HepG2 (cell line): ENCODE results near the gene KRT38. TPM values are rescaled to one million over a fixed set of nuclear protein-coding genes. Genes with fewer than 3 reads are reported as not detected.

Source experiments
- ATAC-seq: fragments of 200-7000 bp; cut with Tn5 transposase; 3 replicates; pipeline ENCODE4 v1.9.1; 2020; ENCODE audit warnings: mild to moderate bottlenecking, moderate library complexity
- BruUV-seq: library from RNA; stranded (reverse); fragments of 400-500 nt; replicated peaks from 2 replicates; lab custom pipeline; 2021; lab: Mats Ljungman, UMichigan
- CTCF ChIA-PET: fragments of 300-600 bp; formaldehyde crosslinking; extraction: SDS; loops from one replicate; lab custom pipeline; 2021; ENCODE audit warnings: low total read pairs, inconsistent platforms, low intra/inter-chr PET ratio; lab: Yijun Ruan, JAX
- POLR2A ChIA-PET: fragments of 350-600 bp; sonication (Branson Sonifier 250); formaldehyde crosslinking; loops from one replicate; lab custom pipeline; 2020; ENCODE audit warnings: antibody characterized with exemption, inconsistent platforms; lab: Yijun Ruan, JAX
- DNase-seq: peaks from one replicate; pipeline ENCODE4 v3.0.0-alpha.2; 2015; ENCODE audit warnings: low spot score
- FAIRE-seq: peaks from 3 replicates; lab custom pipeline; 2011; peaks lifted over from hg19 to GRCh38; lab: Jason Lieb, UNC
- H2AFZ ChIP-seq: one replicate; pipeline ENCODE4 v1.6.1; 2011; ENCODE audit warnings: low read length, inconsistent platforms
- H3K27ac ChIP-seq: fragments of 300-600 bp; 3 replicates; pipeline ENCODE4 v1.8.0; 2011; ENCODE audit warnings: mixed run types, mild to moderate bottlenecking, mixed read lengths, low read length, inconsistent platforms; ENCODE audit not compliant: insufficient read depth; ENCODE audit errors: extremely low read length
- H3K27me3 ChIP-seq, 2 experiments: fragments of 200-600 bp in 1 of 2; 2 replicates in 1 of 2; 3 replicates in 1 of 2; pipeline versions ENCODE4 v1.6.0 to v1.8.0; 2011; ENCODE audit warnings: low read length in 2 of 2, mild to moderate bottlenecking in 2 of 2, moderate library complexity in 2 of 2, inconsistent platforms in 1 of 2; ENCODE audit not compliant: insufficient read depth in 2 of 2, control insufficient read depth in 1 of 2
- H3K36me3 ChIP-seq, 2 experiments: fragments of 200-600 bp in 1 of 2; replicated peaks in 1 of 2; 2 replicates in 1 of 2; 3 replicates in 1 of 2; pipeline versions ENCODE4 v1.5.1 to v1.8.0; 2011; ENCODE audit warnings: low read length in 2 of 2, inconsistent platforms in 1 of 2; ENCODE audit not compliant: insufficient read depth in 2 of 2, control insufficient read depth in 1 of 2
- H3K4me1 ChIP-seq: 2 replicates; pipeline ENCODE4 v1.5.1; 2012; ENCODE audit warnings: low read length, inconsistent platforms; ENCODE audit not compliant: insufficient read depth
- H3K4me2 ChIP-seq: 2 replicates; pipeline ENCODE4 v1.6.0; 2011; ENCODE audit warnings: low read depth, low read length, inconsistent platforms
- H3K4me3 ChIP-seq, 3 experiments: fragments of 200-600 bp in 1 of 3; sonication (generic), shearing (Covaris generic) in 1 of 3; replicated peaks in 1 of 3; 2 replicates each; pipeline ENCODE4 v1.5.1; 2011 to 2016; ENCODE audit warnings: low read length in 3 of 3, inconsistent platforms in 2 of 3, low read depth in 2 of 3, mild to moderate bottlenecking in 2 of 3, control low read depth in 1 of 3, mixed read lengths in 1 of 3; ENCODE audit not compliant: insufficient read depth in 1 of 3
- H3K79me2 ChIP-seq: one replicate; pipeline ENCODE4 v1.6.1; 2011; ENCODE audit warnings: low read length, inconsistent platforms; ENCODE audit not compliant: insufficient read depth
- H3K9ac ChIP-seq: 2 replicates; pipeline ENCODE4 v1.6.0; 2011; ENCODE audit warnings: mild to moderate bottlenecking, low read depth, low read length, inconsistent platforms; ENCODE audit not compliant: insufficient read depth
- H3K9me3 ChIP-seq: 2 replicates; pipeline ENCODE4 v1.5.1; 2012; ENCODE audit warnings: mild to moderate bottlenecking, low read length
- H4K20me1 ChIP-seq: 2 replicates; pipeline ENCODE4 v1.6.0; 2011; ENCODE audit warnings: inconsistent platforms, mild to moderate bottlenecking, low read length, moderate library complexity; ENCODE audit not compliant: insufficient read depth
- RAD51 ChIP-seq: fragments of 450-650 bp; IDR thresholded peaks from 2 replicates; pipeline ENCODE4 v1.6.1; 2016; ENCODE audit warnings: borderline replicate concordance
- USF2 ChIP-seq, 2 experiments: sonication (generic) in 1 of 2; formaldehyde crosslinking in 1 of 2; IDR thresholded peaks; 2 replicates each; pipeline versions ENCODE4 v1.5.1 to v1.6.1; 2011 to 2020; ENCODE audit warnings: borderline replicate concordance in 1 of 2, low read depth in 1 of 2, low read length in 1 of 2, mild to moderate bottlenecking in 1 of 2, missing genetic modification reagents in 1 of 2, moderate library complexity in 1 of 2
- ZNF251 ChIP-seq: sonication (generic); formaldehyde crosslinking; IDR thresholded peaks from 2 replicates; pipeline ENCODE4 v1.9.0; 2021; ENCODE audit warnings: mild to moderate bottlenecking, missing genetic modification reagents
- WGBS: methylation state at CpG from one replicate; pipeline ENCODE4 v1.1.6; 2017; ENCODE audit warnings: low lambda C conversion rate; 5-methylcytosine and 5-hydroxymethylcytosine counted together
- in situ Hi-C: cut with HindIII; loops from 2 replicates; pipeline ENCODE4 v1.10.0; 2017; ENCODE audit warnings: low pct_unique_long_range_greater_than_20kb; ENCODE audit not compliant: extremely low pct_ligation_motif_present
- intact Hi-C: fragments of 100-400 bp; cut with micrococcal nuclease; formaldehyde crosslinking; loops from one replicate; pipeline ENCODE4 v1.10.0; 2022; ENCODE audit not compliant: unreplicated experiment
- polyA plus RNA-seq, 8 experiments: library from polyadenylated mRNA; depleted of rRNA in 3 of 8; stranded (reverse) in 7 of 8; unstranded in 1 of 8; fragments of >200 nt; fragmentation: Illumina TruSeq in 4 of 8; extraction: Trizol in 4 of 8; gene quantifications; 2 replicates each; pipeline versions ENCODE4 v1.2.1 to v1.2.3, GENCODE V29; 2011 to 2016; ENCODE audit warnings: low read depth in 4 of 8, missing spikeins in 1 of 8, mixed read lengths in 1 of 8; ENCODE audit not compliant: insufficient read depth in 1 of 8
- total RNA-seq, 5 experiments: library from RNA; depleted of rRNA; stranded (reverse); fragments of >200 nt; fragmentation: Illumina TruSeq; extraction: Trizol; gene quantifications; 2 replicates each; pipeline ENCODE4 v1.2.3, GENCODE V29; 2016; ENCODE audit warnings: low read depth in 1 of 5

Gene KRT38
- total and polyA plus RNA-seq, 2 of the 13 experiments (the other 11 are each of a cell fraction or from before 2014, with no cell fraction given) = not detected

- in situ Hi-C loops = no loop called here
- CTCF ChIA-PET = no interaction called here
- TF ChIP-seq RAD51 = peak; percentile 76; the same call in 1 of the 2 replicates
- 0 out of 2 replicates have a peak, but pooled peaks have one; percentile 30 for TF ChIP-seq USF2 (IDR thresholded peaks at IDR 0.05; ENCODE audit: low read depth, low read length)
- TF ChIP-seq USF2 (CRISPR knock-in tag; IDR thresholded peaks at IDR 0.05; ENCODE audit: borderline replicate concordance) = no peak
- TF ChIP-seq ZNF251 (CRISPR knock-in tag) = no peak
Measured at GRCh38 chr17:41476866-41477815, 36.4 kb upstream of the KRT38 start.

More at GRCh38 chr17:41476866-41477815, 36.4 kb upstream of the KRT38 start:
- H2AFZ ChIP-seq = no peak overlapping the region
- FAIRE-seq (no peak), ATAC-seq (no peak), DNase-seq (no peak)
- H3K9ac ChIP-seq = no peak overlapping the region
- POLR2A ChIA-PET = no interaction called here
- 37% methylated on average over 21 of the region's 22 CpGs for WGBS
- no peaks in the 10 kb centered on the region for H3K79me2 ChIP-seq
- no peaks in the 10 kb centered on the region for H4K20me1 ChIP-seq
- no peak overlapping the region for H3K4me3 ChIP-seq
- H3K9me3 ChIP-seq = no peaks in the 10 kb centered on the region
- BruUV-seq = no TSS peak
- no peaks in the 10 kb centered on the region for H3K36me3 ChIP-seq
- no peak overlapping the region for H3K4me2 ChIP-seq
- peaks cover 2 to 33% of the 10 kb centered on the region in 2 experiments; a peak in 3 of 5 replicates for H3K27me3 ChIP-seq
- intact Hi-C loops = no loop called here
- H3K4me1 ChIP-seq = no peaks in the 10 kb centered on the region
- no peak overlapping the region for H3K27ac ChIP-seq
